Activated T-cell treated with anti-CD3 and anti-CD28 coated beads for 48 hours (primary cell): Measurements from ENCODE around the gene ARAP1.

Experiments used
- DNase-seq: peaks from one replicate; pipeline ENCODE4 v3.0.0-alpha.2; 2020; ENCODE audit warnings: low read depth

ARAP1 gene

DNA sequence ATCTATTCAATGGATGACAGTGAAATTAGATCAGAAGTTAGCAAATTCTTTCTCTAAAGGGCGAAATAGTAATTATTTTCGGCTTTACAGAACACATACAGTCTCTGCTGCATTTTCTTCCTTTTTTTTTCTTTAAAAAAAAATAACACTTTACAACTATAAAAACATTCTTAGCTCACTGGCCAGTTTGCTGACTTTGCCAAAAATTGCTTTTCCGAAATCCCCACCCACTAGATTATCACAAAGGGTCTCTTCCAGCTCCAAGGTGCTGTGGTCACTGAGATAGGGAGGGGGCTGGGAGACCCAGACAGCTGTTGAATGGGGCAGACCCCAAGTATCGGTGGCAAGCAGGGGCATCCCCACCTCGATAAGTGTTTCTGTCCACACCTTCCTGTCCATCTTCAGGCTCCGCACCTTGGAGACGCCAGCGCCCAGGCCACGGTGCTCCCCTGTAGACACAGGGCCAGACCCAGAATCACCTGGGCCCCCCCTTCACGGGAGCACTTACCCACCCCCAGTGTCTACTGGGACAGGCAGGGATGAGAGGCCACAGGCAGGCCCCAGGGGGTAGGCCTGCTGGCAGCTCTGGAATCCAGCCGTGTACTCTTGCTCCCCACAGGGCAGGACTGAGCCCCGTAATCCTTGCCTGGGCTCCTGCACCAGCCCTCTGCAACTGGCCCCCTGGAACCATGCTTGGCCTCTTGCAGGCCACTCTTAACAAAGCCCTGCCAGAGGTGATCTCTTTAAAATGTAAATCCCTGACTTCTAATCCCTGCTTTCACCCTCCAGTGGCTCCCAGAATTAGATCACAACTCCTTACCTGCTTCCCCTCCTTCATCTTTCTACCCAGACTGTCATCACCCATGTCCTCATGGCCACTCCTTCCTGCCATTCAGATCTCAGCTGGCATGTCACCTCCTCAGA lies 46.5 kb downstream of the ARAP1 start:
- no peak for DNase-seq

DNA sequence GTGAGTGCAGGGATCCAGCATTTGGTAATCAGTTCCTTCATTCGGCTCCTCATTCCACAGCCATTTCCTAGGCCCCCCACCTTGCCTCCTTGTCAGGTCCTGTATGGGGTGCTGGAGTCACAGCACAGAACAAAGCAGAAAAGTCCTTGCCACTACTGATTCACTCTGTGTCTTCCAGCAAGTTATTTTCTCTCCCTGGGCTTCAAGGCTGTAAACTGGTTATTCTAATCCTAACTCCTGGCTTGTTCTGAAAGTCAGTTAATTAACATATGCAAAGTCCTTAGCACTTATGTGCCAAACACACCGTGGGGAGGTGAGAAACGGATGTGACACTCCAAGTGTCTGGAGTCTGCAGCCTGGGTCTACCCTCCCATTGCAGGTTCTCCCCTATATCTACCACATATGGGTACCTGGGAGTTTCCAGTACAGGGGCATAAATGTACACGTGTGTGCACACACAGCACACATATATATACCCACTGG lies 47.4 kb downstream of the ARAP1 start:
- DNase-seq = no peak

DNA sequence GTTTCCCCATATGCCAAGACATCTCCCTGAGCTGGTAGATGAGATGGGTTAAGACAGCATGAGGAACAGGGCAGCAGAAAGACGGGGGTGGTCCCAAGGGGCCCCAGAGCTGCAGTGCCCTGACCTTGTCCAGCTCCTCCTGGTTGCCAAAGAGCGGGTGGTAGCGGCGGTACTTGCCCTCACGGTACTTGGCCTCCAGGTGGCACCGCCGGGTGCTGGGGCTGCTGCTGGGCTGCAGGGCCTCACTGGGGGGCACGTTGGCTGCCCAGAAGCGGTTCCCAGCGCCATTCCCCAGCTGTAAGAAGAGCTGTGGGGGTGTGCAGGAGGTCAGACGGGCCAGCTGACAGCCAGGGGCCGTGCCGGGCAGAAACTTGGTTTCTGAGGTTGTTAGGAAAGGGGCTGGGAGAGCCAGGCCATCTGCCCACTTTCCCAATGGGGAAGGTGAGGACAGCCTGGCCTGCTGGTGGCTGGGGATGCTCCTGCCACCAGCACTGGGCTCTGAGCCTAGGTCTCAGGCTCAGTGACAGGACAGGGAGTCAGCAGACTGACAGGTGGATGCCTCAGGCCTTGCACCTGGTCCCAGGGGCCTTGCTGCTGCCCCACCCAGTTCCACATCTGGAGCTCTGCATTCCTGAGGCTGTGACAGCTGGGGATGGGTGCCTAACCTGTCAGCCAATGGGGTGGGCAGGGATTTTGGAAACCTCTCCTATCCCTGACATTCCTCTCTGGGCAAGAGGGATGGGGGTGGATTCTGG lies 48.0 kb downstream of the ARAP1 start:
- no peak for DNase-seq

DNA sequence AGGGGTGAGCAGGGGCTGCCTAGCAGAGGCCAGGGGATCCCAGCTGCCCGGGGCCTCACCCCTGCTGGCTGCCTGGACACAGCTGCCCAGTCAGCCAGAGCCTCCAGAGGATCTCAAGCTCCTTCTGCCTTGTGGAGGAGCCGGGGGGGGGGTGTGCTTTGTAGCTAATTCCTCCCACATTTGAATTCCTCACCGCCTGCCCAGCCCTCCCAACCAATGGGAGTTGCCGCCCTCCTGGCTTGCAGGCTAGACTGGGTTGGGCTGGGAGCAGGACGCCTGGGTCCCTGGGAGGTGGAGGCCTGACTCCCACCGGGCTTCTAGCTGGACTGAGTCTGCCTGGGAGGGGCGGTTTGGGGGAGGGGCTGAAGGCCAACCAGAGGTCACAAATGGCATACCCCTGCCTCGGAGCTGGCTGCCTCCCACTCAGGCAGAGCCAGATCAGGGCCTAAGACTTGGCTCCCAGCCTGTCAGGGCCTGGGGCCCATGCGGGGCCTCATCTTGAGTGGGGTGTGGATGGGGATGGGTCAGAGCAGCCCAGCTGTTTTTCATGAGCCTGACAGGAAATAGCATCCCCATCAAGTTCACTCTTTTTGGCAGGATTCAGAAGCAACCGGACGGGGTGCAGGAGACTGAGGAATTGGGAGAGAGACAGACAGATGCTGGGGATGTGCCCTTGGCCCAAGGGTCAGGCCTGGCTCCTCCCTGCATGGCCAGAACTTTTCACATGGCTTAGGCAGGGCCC lies 48.8 kb downstream of the ARAP1 start:
- DNase-seq = no peak

GRCh38 chr11:72702577-72703241 lies 49.5 kb downstream of the ARAP1 start:
- DNase-seq = no peak

DNA sequence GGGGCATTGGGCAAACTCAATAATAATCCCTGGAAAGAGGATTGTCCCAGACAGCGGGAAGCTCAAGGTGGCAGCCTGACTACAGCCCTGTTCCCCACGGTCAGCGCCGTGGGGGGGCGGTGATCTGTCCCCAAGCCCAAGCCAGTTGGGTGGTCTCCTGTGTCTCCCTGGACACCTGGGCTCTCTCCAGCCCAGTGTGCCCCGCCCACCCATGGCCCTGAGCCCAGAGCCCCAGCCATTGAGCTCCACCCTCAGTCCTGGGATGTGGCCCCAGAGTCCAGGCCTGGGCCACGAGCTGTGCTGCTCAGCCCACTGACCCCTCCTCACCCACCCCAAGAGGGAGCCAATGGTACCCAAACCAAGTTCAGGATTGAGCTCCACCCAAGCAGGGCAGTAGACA lies 50.1 kb downstream of the ARAP1 start:
- DNase-seq = no peak

- no peak for DNase-seq
Observed at GRCh38 chr11:72701466-72701865, 50.7 kb downstream of the ARAP1 start.

- DNase-seq = no peak
Observed at GRCh38 chr11:72700146-72700545, 52.1 kb downstream of the ARAP1 start.

DNA sequence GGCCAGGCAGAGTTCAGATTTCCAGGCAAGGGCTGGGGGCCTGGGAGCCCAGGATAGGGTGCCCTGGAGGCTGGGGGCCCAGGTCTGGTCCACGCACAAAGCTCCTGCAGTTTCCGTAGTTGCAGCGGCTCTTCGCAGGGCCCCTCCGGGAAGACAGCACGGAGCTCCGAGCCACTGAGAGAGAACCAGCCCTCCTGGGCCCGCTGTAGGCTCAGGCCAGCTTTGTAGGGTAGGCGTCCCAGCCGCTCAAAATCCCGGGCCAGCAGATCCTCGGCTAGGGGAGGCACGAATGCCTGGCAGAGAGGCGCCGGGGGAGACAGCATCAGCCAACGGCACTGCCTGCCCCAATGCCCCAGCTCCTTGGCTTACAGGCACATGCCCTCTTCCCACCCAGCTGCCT lies 54.4 kb downstream of the ARAP1 start:
- DNase-seq = no peak

- no peak for DNase-seq
Observed at GRCh38 chr11:72696866-72697700, 55.1 kb downstream of the ARAP1 start.

DNA sequence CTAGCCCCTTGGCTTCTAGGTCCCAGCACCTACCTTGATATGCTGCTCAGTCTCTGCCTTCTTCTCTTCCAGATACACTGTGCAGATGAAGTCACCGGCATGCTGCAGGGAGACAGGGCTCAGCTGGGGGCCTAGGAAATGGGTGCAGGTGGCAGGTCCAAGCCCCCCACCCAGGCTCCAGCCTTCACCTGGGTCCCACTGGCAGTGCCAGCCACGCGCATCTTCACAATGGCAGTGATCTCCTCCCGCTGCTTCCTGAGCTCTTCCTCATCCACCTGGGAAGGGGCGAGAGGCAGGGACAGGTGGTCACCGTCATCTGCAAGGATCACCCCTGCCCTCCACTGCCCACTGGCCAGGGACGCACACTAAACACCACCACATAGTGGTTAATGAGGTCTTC lies 56.9 kb downstream of the ARAP1 start:
- no peak for DNase-seq

DNA sequence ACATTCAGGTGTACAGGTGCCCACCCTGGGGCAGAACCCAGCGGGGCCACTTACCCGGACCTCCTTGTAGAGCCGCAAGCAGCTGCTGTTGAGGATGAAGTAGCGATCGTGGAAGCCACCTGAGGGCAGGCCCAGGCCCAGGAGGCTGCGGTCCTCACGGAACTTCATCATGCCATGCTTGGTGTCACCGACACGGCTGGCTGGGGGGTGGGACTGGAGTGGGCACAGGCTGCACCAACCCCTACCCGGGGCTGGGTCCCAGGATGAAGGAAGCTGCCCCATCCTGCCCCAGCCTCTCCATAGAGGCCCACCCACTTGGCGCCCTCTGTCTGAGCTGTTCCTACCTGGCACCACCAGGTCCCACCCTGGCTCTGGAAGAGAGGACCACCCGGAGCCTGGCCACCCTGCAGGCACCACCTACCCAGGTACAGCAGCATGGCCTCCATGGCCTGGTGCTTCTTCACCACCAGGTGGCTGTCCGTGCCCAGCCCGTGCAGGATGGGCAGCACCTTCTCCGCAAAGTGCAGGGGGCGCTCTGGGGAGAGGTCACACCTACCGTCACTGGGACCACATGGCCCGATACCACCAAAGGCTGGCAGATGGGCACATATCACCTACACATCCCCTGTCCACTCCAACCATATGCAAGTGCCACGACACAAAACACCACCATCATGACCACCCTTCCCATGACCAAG lies 58.8 kb downstream of the ARAP1 start:
- DNase-seq = no peak

- DNase-seq = no peak
Observed at GRCh38 chr11:72692498-72693237, 59.5 kb downstream of the ARAP1 start.

DNA sequence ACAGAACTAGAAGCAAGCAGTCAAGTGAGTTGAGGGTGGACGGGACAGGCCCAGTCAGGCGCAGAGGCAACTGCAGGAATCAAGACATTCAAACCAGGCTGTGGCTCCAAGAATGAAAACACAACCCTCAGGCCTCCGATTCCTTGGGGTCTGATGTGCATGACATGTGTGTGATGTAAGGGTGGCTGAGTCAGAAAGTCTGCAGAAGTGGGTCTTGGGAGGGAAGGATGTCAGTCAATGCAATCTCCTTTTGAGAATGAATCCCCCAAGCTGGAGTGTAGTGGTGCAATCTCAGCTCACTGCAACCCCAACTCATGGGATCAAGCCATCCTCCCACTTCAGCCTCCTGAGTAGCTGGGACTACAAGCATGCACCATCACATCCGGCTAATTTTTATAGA lies 62.0 kb downstream of the ARAP1 start:
- DNase-seq = no peak

DNA sequence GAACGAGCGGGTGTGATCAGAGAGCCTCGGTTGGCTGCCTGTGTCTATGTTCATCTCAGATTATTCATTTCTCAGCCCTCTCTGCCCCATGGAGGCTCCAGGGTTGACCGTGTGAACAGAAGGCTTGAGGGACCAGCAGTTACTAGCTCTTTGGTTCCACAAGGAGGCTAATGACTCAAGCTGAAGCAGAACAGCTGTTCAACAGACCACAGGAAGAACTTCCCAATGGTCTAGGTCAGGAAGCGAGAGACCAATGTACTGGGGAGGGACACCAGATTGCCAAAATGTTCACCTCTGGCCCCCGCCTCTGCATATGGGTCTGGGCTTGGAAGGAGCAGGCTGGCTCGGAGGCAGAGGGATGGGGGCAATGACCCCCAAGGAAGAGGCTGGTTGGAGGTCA lies 63.3 kb downstream of the ARAP1 start:
- no peak for DNase-seq

- DNase-seq = no peak
Observed at GRCh38 chr11:72688486-72688885, 63.7 kb downstream of the ARAP1 start.

- DNase-seq = no peak
Observed at GRCh38 chr11:72687326-72687725, 64.9 kb downstream of the ARAP1 start.

DNA sequence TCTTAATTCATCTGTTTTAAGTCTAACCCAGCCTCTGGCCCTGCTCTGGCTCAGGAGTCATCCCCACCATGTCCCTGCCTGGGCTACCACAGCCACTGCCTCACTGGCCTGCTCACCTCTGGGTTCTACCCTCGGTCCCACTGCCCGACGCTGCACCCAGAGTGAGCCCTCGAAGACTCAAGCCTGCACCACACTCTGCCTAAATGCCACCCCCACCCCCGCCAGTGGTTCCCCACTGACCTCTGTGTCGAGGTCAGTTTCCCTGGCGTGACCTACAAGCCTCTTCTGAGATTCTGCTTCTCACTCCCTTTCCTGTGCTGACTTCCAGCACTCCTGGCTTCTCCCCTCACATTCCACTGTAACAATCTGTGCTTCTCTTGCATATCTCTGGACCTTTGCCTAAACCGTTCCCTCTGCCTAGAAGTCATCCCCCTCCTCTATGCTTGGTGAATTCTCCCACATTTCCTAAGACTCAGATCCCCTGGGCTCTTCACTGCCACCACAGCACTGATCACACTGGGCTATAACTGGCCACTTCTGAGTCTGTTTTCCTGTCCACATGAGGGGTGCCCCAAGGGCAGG lies 65.5 kb downstream of the ARAP1 start:
- DNase-seq = no peak
